CD4-positive, alpha-beta memory T cell (primary cell): ENCODE results near the gene DIPK1B. TPM values are rescaled to one million over a fixed set of nuclear protein-coding genes. Genes with fewer than 3 reads are reported as not detected.
"Not testable (repeated sequence)": the region's sequence is repeated elsewhere in the genome, so short reads cannot be mapped to it uniquely, and the experiment has no call there.

Experiments used
- CTCF ChIA-PET: fragments of 350-600 bp; sonication (Branson Sonifier 250); formaldehyde crosslinking; loops from one replicate; lab custom pipeline; 2021; ENCODE audit warnings: inconsistent platforms; ENCODE audit not compliant: partially characterized antibody; lab: Charles Lee
- POLR2A ChIA-PET: fragments of 350-600 bp; sonication (Branson Sonifier 250); formaldehyde crosslinking; loops from one replicate; lab custom pipeline; 2021; ENCODE audit not compliant: partially characterized antibody; lab: Charles Lee
- DNase-seq, 5 donors: peaks; one replicate each; pipeline versions ENCODE4 v3.0.0 to v3.0.0-alpha.2; 2020 to 2022; ENCODE audit warnings: mixed read lengths in 1 of 5
- H3K27ac ChIP-seq: one replicate; pipeline ENCODE4 v1.7.0; 2013; ENCODE audit warnings: low read depth, low read length
- H3K27me3 ChIP-seq: 2 replicates; pipeline ENCODE4 v1.7.0; 2013; ENCODE audit warnings: mild to moderate bottlenecking, low read length, moderate library complexity; ENCODE audit not compliant: insufficient read depth
- H3K36me3 ChIP-seq: 2 replicates; pipeline ENCODE4 v1.7.0; 2013; ENCODE audit warnings: mild to moderate bottlenecking, low read length, moderate library complexity; ENCODE audit not compliant: insufficient read depth
- H3K4me1 ChIP-seq: 2 replicates; pipeline ENCODE4 v1.7.0; 2013; ENCODE audit warnings: mild to moderate bottlenecking, low read length, moderate library complexity; ENCODE audit not compliant: insufficient read depth
- H3K4me3 ChIP-seq, 2 donors: one replicate each; pipeline ENCODE4 v1.7.0; 2013; ENCODE audit warnings: low read length in 2 of 2, mild to moderate bottlenecking in 1 of 2
- H3K9me3 ChIP-seq, 2 donors: one replicate each; pipeline ENCODE4 v1.7.0; 2013; ENCODE audit warnings: low read length in 2 of 2, control low read depth in 1 of 2; ENCODE audit not compliant: control insufficient read depth in 1 of 2
- H3K27ac Mint-ChIP-seq, 7 donors: one replicate each; pipeline ENCODE4 v1.8.0; 2020 to 2021; ENCODE audit warnings: mixed read lengths in 7 of 7, mild to moderate bottlenecking in 6 of 7, inconsistent platforms in 3 of 7, moderate library complexity in 3 of 7
- H3K27me3 Mint-ChIP-seq, 2 donors: one replicate each; pipeline ENCODE4 v1.8.0; 2020 to 2021; ENCODE audit warnings: mixed read lengths in 2 of 2
- H3K36me3 Mint-ChIP-seq, 2 donors: one replicate each; pipeline ENCODE4 v1.8.0; 2020 to 2021; ENCODE audit warnings: mixed read lengths in 2 of 2, inconsistent platforms in 1 of 2, mild to moderate bottlenecking in 1 of 2
- H3K4me1 Mint-ChIP-seq, 4 donors: one replicate each; pipeline ENCODE4 v1.8.0; 2020 to 2021; ENCODE audit warnings: mixed read lengths in 4 of 4, mild to moderate bottlenecking in 1 of 4
- H3K4me3 Mint-ChIP-seq, 8 donors: one replicate each; pipeline ENCODE4 v1.8.0; 2020 to 2021; ENCODE audit warnings: mixed read lengths in 8 of 8, mild to moderate bottlenecking in 7 of 8, moderate library complexity in 6 of 8, inconsistent platforms in 3 of 8
- H3K9me3 Mint-ChIP-seq, 8 donors: one replicate each; pipeline ENCODE4 v1.8.0; 2020 to 2021; ENCODE audit warnings: mixed read lengths in 8 of 8, mild to moderate bottlenecking in 5 of 8, inconsistent platforms in 3 of 8, moderate library complexity in 1 of 8
- intact Hi-C: fragments of 100-400 bp; cut with micrococcal nuclease; formaldehyde crosslinking; loops from one replicate; pipeline ENCODE4 v1.15.1; 2023
- polyA plus RNA-seq, 2 donors: library from polyadenylated mRNA; unstranded; fragments of 300-500 nt; fragmentation: Illumina TruSeq; gene quantifications; one replicate each; pipeline ENCODE4 v1.2.3, GENCODE V29; 2021
- total RNA-seq, 2 experiments: library from RNA; stranded (reverse); gene quantifications; one replicate each; pipeline ENCODE4 v1.2.3, GENCODE V29; 2021

The DIPK1B gene
- total and polyA plus RNA-seq, 4 experiments from 2014 or later, result not detected

DNA sequence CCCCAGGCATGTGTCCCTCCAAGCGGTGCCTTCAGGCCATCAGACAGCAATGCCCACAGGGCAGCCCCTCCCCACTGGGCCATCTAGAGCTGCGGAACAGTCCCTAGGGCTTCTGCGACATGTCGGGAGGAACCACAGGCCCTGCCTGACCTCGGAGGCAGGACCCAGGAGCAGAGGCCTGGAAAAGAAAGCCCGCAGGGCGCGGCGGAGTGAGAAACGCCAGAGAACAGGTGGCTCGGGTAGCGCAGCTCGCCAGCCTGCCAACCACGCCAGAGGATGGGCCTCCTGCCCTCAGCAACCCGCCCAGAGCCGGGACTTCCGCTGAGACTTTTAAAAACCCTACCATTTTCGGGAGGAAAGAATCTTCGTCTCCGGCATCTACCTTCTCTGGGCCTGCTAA, 45.0 kb downstream of the DIPK1B start:
- H3K4me1 ChIP-seq, result no peaks in the 10 kb centered on the region
- no peak overlapping the region for H3K27ac ChIP-seq
- ChIA-PET CTCF (interaction anchor here (1.0 kb wide), 2 partner anchors 21 to 28 kb away, joined by 3 to 5 read pairs; no protein-coding TSS in a partner anchor), POLR2A (no interaction called here)
- H3K36me3 ChIP-seq, result no peaks in the 10 kb centered on the region
- peaks cover 0 to 2% (median under 1%) of the 10 kb centered on the region in 4 donors for H3K4me1 Mint-ChIP-seq
- H3K4me3 ChIP-seq, result no peak overlapping the region
- no peak overlapping the region for H3K4me3 Mint-ChIP-seq
- intact Hi-C loops, result no loop called here
- peak in 1 of 5 donors; percentile 4 for DNase-seq
- peaks cover 0 to under 1% of the 10 kb centered on the region in 2 donors for H3K9me3 ChIP-seq
- peaks cover 0 to 3% of the 10 kb centered on the region in 2 donors for H3K36me3 Mint-ChIP-seq
- no peak overlapping the region for H3K27ac Mint-ChIP-seq
- peaks cover 5 to 8% of the 10 kb centered on the region in 2 donors for H3K27me3 Mint-ChIP-seq
- H3K9me3 Mint-ChIP-seq, result peaks cover 0 to 14% (median 9%) of the 10 kb centered on the region in 8 donors
- no peaks in the 10 kb centered on the region for H3K27me3 ChIP-seq

DNA sequence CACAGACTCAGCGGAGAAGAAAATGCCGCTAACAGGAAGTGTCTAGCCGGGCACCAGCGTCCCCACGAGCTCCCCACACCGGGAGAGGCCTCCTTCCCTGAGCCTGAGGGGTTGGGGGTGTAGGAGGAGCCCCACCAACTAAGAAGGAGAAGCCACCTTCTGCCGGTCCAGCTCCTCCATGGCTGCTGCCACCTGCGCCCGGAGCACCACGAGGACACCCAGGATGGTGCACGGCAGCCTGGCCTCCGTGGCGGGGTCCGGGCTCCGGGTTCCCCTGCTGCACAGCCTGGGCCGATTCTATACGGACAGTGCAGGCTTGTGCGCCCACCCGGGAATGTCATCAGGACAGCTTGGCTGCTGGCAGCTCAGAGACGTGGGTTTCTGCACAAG, 45.4 kb downstream of the DIPK1B start:
- Histone ChIP-seq H3K36me3 (no peaks in the 10 kb centered on the region), H3K4me3 (no peak overlapping the region), H3K27me3 (no peaks in the 10 kb centered on the region), H3K27ac (no peak overlapping the region), H3K4me1 (no peaks in the 10 kb centered on the region), H3K9me3 (no peaks in the 10 kb centered on the region)
- no peak overlapping the region for H3K27ac Mint-ChIP-seq
- H3K27me3 Mint-ChIP-seq, result peaks cover 5 to 8% of the 10 kb centered on the region in 2 donors
- H3K4me1 Mint-ChIP-seq, result peaks cover 0 to 2% (median under 1%) of the 10 kb centered on the region in 4 donors
- peak in 1 of 5 donors; percentile 34 for DNase-seq
- H3K9me3 Mint-ChIP-seq, result peaks cover 0 to 10% (median 5%) of the 10 kb centered on the region in 8 donors
- POLR2A ChIA-PET, result interaction anchor here (0.9 kb wide), 1 partner anchor 30 kb away, joined by 3 read pairs; no protein-coding TSS in a partner anchor
- intact Hi-C loops, result no loop called here
- no peaks in the 10 kb centered on the region for H3K36me3 Mint-ChIP-seq
- CTCF ChIA-PET, result interaction anchor here (1.0 kb wide), 2 partner anchors 20 to 28 kb away, joined by 3 to 5 read pairs; no protein-coding TSS in a partner anchor
- H3K4me3 Mint-ChIP-seq, result no peak overlapping the region

DNA sequence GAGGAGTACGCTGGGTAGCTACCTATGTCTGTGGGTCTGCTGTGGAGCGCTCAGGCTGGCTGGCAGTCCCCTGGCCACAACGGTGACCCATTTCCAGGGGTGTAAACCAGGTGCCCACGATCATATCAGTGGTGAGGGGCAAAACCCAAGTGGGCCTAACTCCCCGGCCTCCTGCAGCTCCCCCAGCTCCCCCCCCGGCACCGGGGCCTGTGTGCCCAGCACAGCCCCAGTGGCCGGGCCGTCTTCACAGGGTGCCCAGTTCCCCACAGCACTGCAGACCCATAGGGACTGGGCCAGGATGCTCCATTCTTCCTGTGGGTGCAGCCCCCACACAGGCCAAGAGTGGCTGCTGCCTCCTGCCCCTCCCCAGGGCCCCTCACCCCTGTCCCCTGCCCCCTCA, 46.6 kb downstream of the DIPK1B start:
- Histone ChIP-seq H3K9me3 (no peaks in the 10 kb centered on the region), H3K27ac (no peak overlapping the region), H3K4me3 (no peak overlapping the region), H3K36me3 (no peaks in the 10 kb centered on the region), H3K27me3 (no peaks in the 10 kb centered on the region), H3K4me1 (no peaks in the 10 kb centered on the region)
- ChIA-PET POLR2A (interaction anchor here (0.7 kb wide), 1 partner anchor 23 kb away, joined by 3 read pairs; no protein-coding TSS in a partner anchor), CTCF (interaction anchor here (0.6 to 1.2 kb wide), 4 partner anchors 9 to 31 kb away, joined by 3 to 5 read pairs (median 3); no protein-coding TSS in a partner anchor)
- intact Hi-C loops, result no loop called here
- Mint-ChIP-seq H3K36me3 (no peaks in the 10 kb centered on the region), H3K4me3 (no peak overlapping the region), H3K27ac (no peak overlapping the region), H3K9me3 (peaks cover 0 to 9% (median 4%) of the 10 kb centered on the region in 8 donors), H3K4me1 (peaks cover 0 to 2% (median under 1%) of the 10 kb centered on the region in 4 donors), H3K27me3 (peaks cover 5 to 8% of the 10 kb centered on the region in 2 donors)
- no peak for DNase-seq

DNA sequence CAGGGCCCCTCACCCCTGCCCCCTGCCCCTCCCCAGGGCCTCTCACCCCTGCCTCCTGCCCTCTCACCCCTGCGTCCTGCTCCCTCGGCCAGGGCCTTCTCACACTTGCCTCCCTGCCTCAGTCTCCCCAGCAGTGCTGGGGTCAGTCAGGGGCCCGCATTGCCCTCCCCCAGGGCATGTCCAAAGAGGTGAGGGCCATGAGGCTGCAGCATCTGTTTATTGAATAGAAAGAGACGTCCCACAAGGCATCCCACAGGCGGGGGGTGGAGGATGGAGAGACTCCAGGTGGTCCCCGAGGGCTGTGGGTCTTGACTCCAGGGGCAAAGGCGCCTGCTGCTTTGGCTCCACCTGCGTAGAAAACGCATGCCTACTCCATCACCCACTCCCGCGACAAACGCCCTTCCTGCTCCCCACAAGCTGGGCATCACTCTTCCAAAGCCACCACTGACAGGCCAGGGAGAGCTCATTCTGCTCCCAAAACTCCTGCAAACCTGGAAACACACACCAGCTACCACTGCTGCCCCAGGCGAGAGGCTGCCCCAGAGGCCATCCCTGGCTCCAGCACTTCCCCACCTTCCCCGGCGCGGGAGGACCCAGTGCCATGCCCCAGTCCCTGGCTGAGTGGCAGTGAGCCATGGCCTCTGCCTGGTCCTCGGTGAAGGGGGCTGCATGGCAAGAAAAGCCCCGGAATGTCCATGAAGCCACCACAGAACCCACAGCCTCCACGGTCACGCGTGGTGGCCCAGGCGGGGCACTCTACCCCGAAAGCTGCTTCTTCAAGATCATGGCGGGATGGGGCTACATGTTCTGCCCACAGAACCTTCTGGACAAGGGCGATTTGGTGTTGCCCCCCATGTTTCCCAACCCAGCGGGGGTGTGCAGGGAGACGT, 47.3 kb downstream of the DIPK1B start:
- H3K4me1 Mint-ChIP-seq, result peaks cover 0 to 2% (median under 1%) of the 10 kb centered on the region in 4 donors
- no peaks in the 10 kb centered on the region for H3K9me3 ChIP-seq
- H3K27ac ChIP-seq, result no peak overlapping the region
- peak overlapping the region in 1 of 7 donors; percentile 70 for H3K27ac Mint-ChIP-seq
- no peak overlapping the region for H3K4me3 ChIP-seq
- no peaks in the 10 kb centered on the region for H3K4me1 ChIP-seq
- intact Hi-C loops, result no loop called here
- H3K36me3 Mint-ChIP-seq, result no peaks in the 10 kb centered on the region
- H3K27me3 ChIP-seq, result no peaks in the 10 kb centered on the region
- no peaks in the 10 kb centered on the region for H3K36me3 ChIP-seq
- H3K27me3 Mint-ChIP-seq, result peaks cover 5 to 8% of the 10 kb centered on the region in 2 donors
- no peak overlapping the region for H3K4me3 Mint-ChIP-seq
- POLR2A ChIA-PET, result no interaction called here
- peaks cover 0 to 9% (median 4%) of the 10 kb centered on the region in 8 donors for H3K9me3 Mint-ChIP-seq
- DNase-seq, result no peak
- CTCF ChIA-PET, result interaction anchor here (0.6 to 1.3 kb wide), 3 partner anchors 13 to 275 kb away, joined by 3 read pairs; no protein-coding TSS in a partner anchor

DNA sequence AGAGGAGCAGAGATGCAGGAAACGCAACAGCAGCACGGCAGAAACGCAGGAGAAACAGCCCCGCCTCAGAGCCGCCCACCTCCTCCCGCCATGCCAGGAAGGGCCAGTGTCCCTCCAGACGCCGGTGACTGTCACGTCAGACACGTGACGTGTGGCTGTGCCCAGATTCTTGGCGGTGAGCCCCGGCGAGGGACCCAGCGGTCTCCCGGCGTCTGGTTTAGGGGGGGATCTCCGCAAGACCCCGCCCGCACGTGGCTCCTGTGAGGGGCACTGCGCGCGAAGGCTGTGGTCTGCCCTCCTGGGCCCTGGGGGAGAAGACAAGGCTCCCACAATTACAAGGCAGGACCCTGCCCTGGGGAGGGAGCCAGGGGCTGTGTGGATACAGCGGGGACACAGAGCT, 48.1 kb downstream of the DIPK1B start:
- intact Hi-C loops, result no loop called here
- H3K4me3 Mint-ChIP-seq, result no peak overlapping the region
- no peak for DNase-seq
- ChIA-PET POLR2A (no interaction called here), CTCF (interaction anchor here (1.3 kb wide), 1 partner anchor 275 kb away, joined by 3 read pairs; no protein-coding TSS in a partner anchor)
- H3K27ac Mint-ChIP-seq, result peak overlapping the region in 1 of 7 donors; percentile 70
- H3K4me1 ChIP-seq, result no peaks in the 10 kb centered on the region
- H3K9me3 ChIP-seq, result no peaks in the 10 kb centered on the region
- no peak overlapping the region for H3K4me3 ChIP-seq
- H3K4me1 Mint-ChIP-seq, result peaks cover 0 to 2% (median 1%) of the 10 kb centered on the region in 4 donors
- H3K36me3 Mint-ChIP-seq, result no peaks in the 10 kb centered on the region
- H3K36me3 ChIP-seq, result no peaks in the 10 kb centered on the region
- H3K27ac ChIP-seq, result no peak overlapping the region
- H3K9me3 Mint-ChIP-seq, result peaks cover 0 to 8% (median 4%) of the 10 kb centered on the region in 8 donors
- peaks cover 5 to 7% of the 10 kb centered on the region in 2 donors for H3K27me3 Mint-ChIP-seq
- no peaks in the 10 kb centered on the region for H3K27me3 ChIP-seq

DNA sequence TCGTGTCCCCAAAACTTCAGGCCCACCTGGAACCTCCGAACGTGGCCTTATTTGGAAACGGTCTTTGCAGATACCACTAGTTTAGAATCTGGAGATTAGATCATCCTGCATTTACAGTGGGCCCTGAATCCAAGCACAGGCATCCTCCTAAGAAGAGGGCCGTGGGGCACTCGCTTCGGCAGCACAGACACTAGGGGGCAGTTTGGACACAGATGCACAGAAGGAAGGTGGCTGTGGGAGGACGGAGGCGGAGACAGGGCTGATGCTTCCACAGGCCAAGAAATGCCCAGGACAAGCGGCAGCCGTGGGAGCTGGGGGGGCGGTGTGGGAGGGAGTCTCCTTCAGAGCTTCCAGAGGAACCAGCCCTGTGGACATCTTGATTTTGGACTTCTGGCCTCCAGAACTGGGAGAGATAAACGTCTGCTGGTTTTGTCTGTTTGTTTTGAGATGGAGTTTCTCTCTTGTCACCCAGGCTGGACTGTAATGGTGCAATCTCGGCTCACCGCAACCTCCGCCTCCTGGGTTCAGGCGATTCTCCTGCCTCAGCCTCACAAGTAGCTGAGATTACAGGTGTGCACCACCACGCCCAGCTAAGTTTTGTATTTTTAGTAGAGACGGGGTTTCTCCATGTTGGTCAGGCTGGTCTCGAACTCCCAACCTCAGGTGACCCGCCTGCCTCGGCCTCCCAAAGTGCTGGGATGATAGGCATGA, 48.6 kb downstream of the DIPK1B start:
- H3K27me3 ChIP-seq, DNase-seq, H3K9me3 Mint-ChIP-seq, H3K4me3 ChIP-seq, H3K4me3 Mint-ChIP-seq, H3K4me1 ChIP-seq, H3K27ac ChIP-seq, H3K4me1 Mint-ChIP-seq, POLR2A ChIA-PET, intact Hi-C loops, H3K9me3 ChIP-seq, H3K36me3 Mint-ChIP-seq, H3K36me3 ChIP-seq, H3K27me3 Mint-ChIP-seq: not testable (repeated sequence)
- CTCF ChIA-PET, result interaction anchor here (1.3 kb wide), 1 partner anchor 274 kb away, joined by 3 read pairs; no protein-coding TSS in a partner anchor
- peak overlapping the region in 1 of 7 donors; percentile 47 for H3K27ac Mint-ChIP-seq
